Endothelial cell (in vitro differentiated cells): ENCODE measurements around the gene MRPL38. TPM values are rescaled to one million over a fixed set of nuclear protein-coding genes. Genes with fewer than 3 reads are reported as not detected.

ENCODE experiments used
- DNase-seq: peaks from one replicate; pipeline ENCODE4 v3.0.0; 2021; ENCODE audit warnings: low spot score
- H3K27ac Mint-ChIP-seq: one replicate; pipeline ENCODE4 v1.8.0; 2021; ENCODE audit warnings: mixed read lengths, inconsistent platforms; ENCODE audit not compliant: unreplicated experiment
- H3K27me3 Mint-ChIP-seq: one replicate; pipeline ENCODE4 v1.8.0; 2021; ENCODE audit warnings: mild to moderate bottlenecking, moderate library complexity, mixed read lengths, inconsistent platforms; ENCODE audit not compliant: unreplicated experiment
- H3K36me3 Mint-ChIP-seq: one replicate; pipeline ENCODE4 v1.8.0; 2021; ENCODE audit warnings: mild to moderate bottlenecking, low read depth, mixed read lengths, inconsistent platforms; ENCODE audit not compliant: unreplicated experiment
- H3K4me1 Mint-ChIP-seq: one replicate; pipeline ENCODE4 v1.8.0; 2021; ENCODE audit warnings: mild to moderate bottlenecking, mixed read lengths, inconsistent platforms; ENCODE audit not compliant: unreplicated experiment
- H3K4me3 Mint-ChIP-seq: one replicate; pipeline ENCODE4 v1.8.0; 2021; ENCODE audit warnings: mild to moderate bottlenecking, mixed read lengths, inconsistent platforms; ENCODE audit not compliant: unreplicated experiment
- H3K9me3 Mint-ChIP-seq: one replicate; pipeline ENCODE4 v1.8.0; 2021; ENCODE audit warnings: mixed read lengths, inconsistent platforms; ENCODE audit not compliant: unreplicated experiment
- CTCF ChIP-seq: fragments of 200-600 bp; sonication (generic); IDR thresholded peaks from one replicate; pipeline ENCODE4 v1.5.0; 2021; ENCODE audit warnings: antibody characterized with exemption; ENCODE audit not compliant: unreplicated experiment
- total RNA-seq: library from RNA; stranded (reverse); fragmentation: NEBNext Ultra II Directional; extraction: Animal tissue kit (Norgen Biotek cat#: 25700); gene quantifications from one replicate; pipeline ENCODE4 v1.2.1, GENCODE V29; 2021; ENCODE audit not compliant: unreplicated experiment

Gene MRPL38
- total RNA-seq, 1 donor from 2014 or later = 78.2 TPM

GRCh38 chr17:75908201-75908600 is 3.5 kb upstream of the MRPL38 start:
- no peak for TF ChIP-seq CTCF
- no peak overlapping the region for H3K27ac Mint-ChIP-seq
- no peak overlapping the region for H3K4me3 Mint-ChIP-seq
- peaks cover 3% of the 10 kb centered on the region for H3K4me1 Mint-ChIP-seq
- no peaks in the 10 kb centered on the region for H3K9me3 Mint-ChIP-seq
- no peak for DNase-seq
- H3K36me3 Mint-ChIP-seq = no peaks in the 10 kb centered on the region
- no peaks in the 10 kb centered on the region for H3K27me3 Mint-ChIP-seq

GRCh38 chr17:75906143-75906884 is 1.6 kb upstream of the MRPL38 start:
- Mint-ChIP-seq H3K27me3 (no peaks in the 10 kb centered on the region), H3K4me3 (no peak overlapping the region), H3K36me3 (no peaks in the 10 kb centered on the region), H3K27ac (peak overlapping the region; percentile 24), H3K4me1 (peaks cover 3% of the 10 kb centered on the region), H3K9me3 (no peaks in the 10 kb centered on the region)
- DNase-seq = no peak
- TF ChIP-seq CTCF = no peak

GRCh38 chr17:75902406-75902805 is 2.3 kb downstream of the MRPL38 start:
- peaks cover 5% of the 10 kb centered on the region for H3K36me3 Mint-ChIP-seq
- H3K4me3 Mint-ChIP-seq = no peak overlapping the region
- no peaks in the 10 kb centered on the region for H3K9me3 Mint-ChIP-seq
- peaks cover 8% of the 10 kb centered on the region for H3K4me1 Mint-ChIP-seq
- no peak for TF ChIP-seq CTCF
- H3K27ac Mint-ChIP-seq = no peak overlapping the region
- DNase-seq = no peak
- peaks cover 5% of the 10 kb centered on the region for H3K27me3 Mint-ChIP-seq

GRCh38 chr17:75901727-75902126 is 3.0 kb downstream of the MRPL38 start:
- H3K9me3 Mint-ChIP-seq = no peaks in the 10 kb centered on the region
- H3K27me3 Mint-ChIP-seq = peaks cover 7% of the 10 kb centered on the region
- peaks cover 5% of the 10 kb centered on the region for H3K36me3 Mint-ChIP-seq
- no peak for DNase-seq
- H3K4me3 Mint-ChIP-seq = no peak overlapping the region
- no peak for TF ChIP-seq CTCF
- H3K4me1 Mint-ChIP-seq = peaks cover 10% of the 10 kb centered on the region
- no peak overlapping the region for H3K27ac Mint-ChIP-seq

DNA sequence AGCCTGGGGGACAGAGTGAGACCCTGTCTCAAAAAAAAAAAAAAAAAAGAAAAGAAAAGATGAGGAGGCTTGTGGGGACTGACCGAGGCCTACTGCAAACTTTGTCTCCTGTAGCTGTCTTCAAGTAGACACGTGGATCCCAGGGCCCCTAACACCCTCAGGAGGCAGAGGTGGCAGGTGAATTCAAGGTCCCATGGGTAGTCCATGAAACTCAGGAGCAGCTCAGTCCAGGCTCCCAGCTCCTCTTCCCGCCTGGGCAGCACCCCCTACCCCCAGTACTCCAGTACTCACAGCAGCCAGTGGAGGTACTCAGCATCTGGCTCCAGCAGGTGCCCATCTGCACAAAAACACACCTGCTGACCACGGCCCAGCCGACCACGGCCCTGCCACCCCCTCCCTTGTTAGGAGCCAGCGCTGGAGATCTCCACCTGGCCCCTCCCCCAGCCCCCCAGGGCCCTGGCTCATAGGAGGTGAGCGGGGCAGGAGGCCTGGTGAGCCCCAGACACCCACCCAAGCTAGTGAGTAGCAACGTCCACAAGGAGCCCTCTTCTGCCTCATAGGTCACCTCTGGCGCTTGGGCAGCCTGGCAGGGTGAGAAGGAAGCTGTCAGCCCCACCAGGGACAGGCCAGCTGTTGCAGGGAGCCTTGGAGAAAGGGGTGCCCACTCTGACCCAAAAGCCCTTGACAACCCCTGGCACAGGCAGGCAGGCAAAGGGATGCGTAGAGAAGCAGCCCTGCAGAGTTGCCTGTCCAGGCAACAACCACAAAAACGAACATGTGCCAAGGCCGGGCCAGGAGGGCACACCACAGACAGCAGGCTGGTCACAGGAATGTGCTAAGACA is 3.8 kb downstream of the MRPL38 start:
- no peak for TF ChIP-seq CTCF
- no peaks in the 10 kb centered on the region for H3K9me3 Mint-ChIP-seq
- H3K27me3 Mint-ChIP-seq = peaks cover 8% of the 10 kb centered on the region
- no peak for DNase-seq
- peaks cover 10% of the 10 kb centered on the region for H3K4me1 Mint-ChIP-seq
- H3K27ac Mint-ChIP-seq = no peak overlapping the region
- no peak overlapping the region for H3K4me3 Mint-ChIP-seq
- peaks cover 5% of the 10 kb centered on the region for H3K36me3 Mint-ChIP-seq
